ENCODE measurements around the gene SETBP1. TPM values are rescaled to one million over a fixed set of nuclear protein-coding genes. Genes with fewer than 3 reads are reported as not detected.

Gene SETBP1
- total and polyA plus RNA-seq, 2 donors from 2014 or later: 2.7 to 71.7 TPM

GRCh38 chr18:44682201-44682870 is 1.6 kb downstream of the SETBP1 start:
- no peak for TF ChIP-seq CTCF (IDR thresholded peaks at IDR 0.05; ENCODE audit: borderline replicate concordance, extremely low read depth, insufficient read depth)
- no peaks in the 10 kb centered on the region for H3K9me3 ChIP-seq (ENCODE audit: control insufficient read depth in 2 of 3, insufficient read depth in 1 of 3, low read length in 3 of 3)
- peak overlapping the region; percentile 79 to 93 for H3K27ac ChIP-seq (ENCODE audit: low read depth in 2 of 2, low read length in 2 of 2)
- H3K4me1 ChIP-seq (ENCODE audit: control insufficient read depth in 2 of 3, insufficient read depth in 2 of 3, low read depth in 1 of 3, low read length in 3 of 3): peaks cover 3 to 30% (median 16%) of the 10 kb centered on the region in 3 donors
- H3K27me3 ChIP-seq (ENCODE audit: control insufficient read depth, insufficient read depth, low read length): no peaks in the 10 kb centered on the region
- intact Hi-C loops (cut with DNase I): no loop called here
- peak overlapping the region; percentile 59 to 91 (median 65) for H3K9ac ChIP-seq (ENCODE audit: low read length in 3 of 3)
- FAIRE-seq (no peak), DNase-seq (peak; percentile 59 to 84 (median 79))
- no peaks in the 10 kb centered on the region for H3K36me3 ChIP-seq (ENCODE audit: control insufficient read depth in 2 of 3, insufficient read depth in 3 of 3, low read length in 3 of 3)
- H3K4me3 ChIP-seq (ENCODE audit: low read length in 3 of 3): peak overlapping the region; percentile 63 to 81 (median 73)

- peaks cover 3 to 30% (median 16%) of the 10 kb centered on the region in 3 donors for H3K4me1 ChIP-seq (ENCODE audit: control insufficient read depth in 2 of 3, insufficient read depth in 2 of 3, low read depth in 1 of 3, low read length in 3 of 3)
- H3K36me3 ChIP-seq (ENCODE audit: control insufficient read depth in 2 of 3, insufficient read depth in 3 of 3, low read length in 3 of 3): no peaks in the 10 kb centered on the region
- no peak for FAIRE-seq
- no peaks in the 10 kb centered on the region for H3K27me3 ChIP-seq (ENCODE audit: control insufficient read depth, insufficient read depth, low read length)
- TF ChIP-seq CTCF (IDR thresholded peaks at IDR 0.05; ENCODE audit: borderline replicate concordance, extremely low read depth, insufficient read depth): no peak
- peak in 4 of 5 donors; percentile 87 to 94 (median 90) for DNase-seq
- H3K9me3 ChIP-seq (ENCODE audit: control insufficient read depth in 2 of 3, insufficient read depth in 1 of 3, low read length in 3 of 3): no peaks in the 10 kb centered on the region
- H3K27ac ChIP-seq (ENCODE audit: low read depth in 2 of 2, low read length in 2 of 2): peak overlapping the region; percentile 44 to 93
- peak overlapping the region; percentile 26 to 65 (median 59) for H3K9ac ChIP-seq (ENCODE audit: low read length in 3 of 3)
- peak overlapping the region; percentile 63 to 81 (median 73) for H3K4me3 ChIP-seq (ENCODE audit: low read length in 3 of 3)
- intact Hi-C loops (cut with DNase I): no loop called here
Observed at GRCh38 chr18:44682871-44683221, 2.2 kb downstream of the SETBP1 start.

- Histone ChIP-seq H3K27ac (ENCODE audit: low read depth in 2 of 2, low read length in 2 of 2) (peak overlapping the region; percentile 49 to 93), H3K36me3 (ENCODE audit: control insufficient read depth in 2 of 3, insufficient read depth in 3 of 3, low read length in 3 of 3) (no peaks in the 10 kb centered on the region), H3K27me3 (ENCODE audit: control insufficient read depth, insufficient read depth, low read length) (no peaks in the 10 kb centered on the region), H3K9ac (ENCODE audit: low read length in 3 of 3) (peak overlapping the region in 1 of 3 donors; percentile 65), H3K4me1 (ENCODE audit: control insufficient read depth in 2 of 3, insufficient read depth in 2 of 3, low read depth in 1 of 3, low read length in 3 of 3) (peaks cover 2 to 30% (median 16%) of the 10 kb centered on the region in 3 donors), H3K9me3 (ENCODE audit: control insufficient read depth in 2 of 3, insufficient read depth in 1 of 3, low read length in 3 of 3) (no peaks in the 10 kb centered on the region), H3K4me3 (ENCODE audit: low read length in 3 of 3) (peak overlapping the region in 1 of 3 donors; percentile 81)
- no peak for DNase-seq
- intact Hi-C loops (cut with DNase I): no loop called here
- TF ChIP-seq CTCF (IDR thresholded peaks at IDR 0.05; ENCODE audit: borderline replicate concordance, extremely low read depth, insufficient read depth): no peak
- FAIRE-seq: no peak
Observed at GRCh38 chr18:44683556-44683955, 2.9 kb downstream of the SETBP1 start.

Measured in kidney (tissue), 14 donors.